Heart right ventricle (tissue), 16 donors: ENCODE measurements around the gene MYO1H. TPM values are rescaled to one million over a fixed set of nuclear protein-coding genes. Genes with fewer than 3 reads are reported as not detected.

Experiments used
- ATAC-seq, 8 donors: fragments of 200-7000 bp; cut with Tn5 transposase; one replicate each; pipeline ENCODE4 v1.9.1; 2020; ENCODE audit warnings: mild to moderate bottlenecking in 8 of 8, moderate library complexity in 8 of 8, moderate number of reproducible peaks in 1 of 8
- DNase-seq, 2 donors: peaks; one replicate each; pipeline ENCODE4 v3.0.0-alpha.2; 2020
- H3K27ac ChIP-seq, 10 donors: fragments of 200-600 bp; sonication (generic) in 2 of 10; one replicate each; pipeline versions ENCODE4 v1.5.0 to v1.8.0; 2020 to 2022; ENCODE audit warnings: mild to moderate bottlenecking in 3 of 10
- H3K27me3 ChIP-seq, 7 donors: fragments of 200-600 bp; one replicate each; pipeline ENCODE4 v1.8.0; 2021 to 2022; ENCODE audit warnings: mild to moderate bottlenecking in 2 of 7
- H3K36me3 ChIP-seq, 9 donors: fragments of 200-600 bp; sonication (generic) in 1 of 9; one replicate each; pipeline versions ENCODE4 v1.5.0 to v1.8.0; 2020 to 2022; ENCODE audit warnings: mild to moderate bottlenecking in 2 of 9
- H3K4me1 ChIP-seq, 9 donors: fragments of 200-600 bp; sonication (generic) in 1 of 9; one replicate each; pipeline versions ENCODE4 v1.5.0 to v1.8.0; 2020 to 2022; ENCODE audit warnings: mild to moderate bottlenecking in 4 of 9
- H3K4me3 ChIP-seq, 10 donors: fragments of 200-600 bp; sonication (generic) in 2 of 10; one replicate each; pipeline versions ENCODE4 v1.5.0 to v1.8.0; 2020 to 2022; ENCODE audit warnings: mild to moderate bottlenecking in 7 of 10, moderate library complexity in 2 of 10
- H3K9me3 ChIP-seq, 11 donors: fragments of 200-600 bp in 10 of 11; sonication (generic) in 2 of 11; one replicate each; pipeline versions ENCODE4 v1.5.0 to v1.8.0; 2013 to 2022; ENCODE audit warnings: mild to moderate bottlenecking in 2 of 11, control low read depth in 1 of 11, moderate library complexity in 1 of 11
- WGBS, 2 donors: extraction: QIAGEN DNeasy Blood & Tissue Kit; methylation state at CpG; one replicate each; pipeline ENCODE4 v1.1.7; 2013; ENCODE audit warnings: inconsistent platforms in 1 of 2; 5-methylcytosine and 5-hydroxymethylcytosine counted together
- intact Hi-C, 10 donors: fragments of 100-400 bp; cut with DNase I; formaldehyde crosslinking; loops; one replicate each; pipeline versions ENCODE4 v1.11.1 to v1.14.2; 2022
- polyA plus RNA-seq, 2 donors: library from polyadenylated mRNA; stranded (reverse); fragments of 200-250 nt; gene quantifications; one replicate each; pipeline ENCODE4 v1.2.3, GENCODE V29; 2013
- total RNA-seq, 10 donors: library from RNA; stranded (reverse); fragmentation: NEBNext Ultra II Directional in 3 of 10; extraction: Animal tissue kit (Norgen Biotek cat#: 25700) in 3 of 10; gene quantifications; one replicate each; pipeline versions ENCODE4 v1.2.1 to v1.2.4, GENCODE V29; 2021 to 2023
- TF ChIP-seq, protein P1 (sequence below), 9 donors: fragments of 200-600 bp; sonication (generic) in 2 of 9; IDR thresholded peaks; one replicate each; pipeline versions ENCODE4 v1.5.0 to v1.8.0; 2021 to 2022; ENCODE audit warnings: antibody characterized with exemption in 9 of 9, mild to moderate bottlenecking in 5 of 9, moderate library complexity in 1 of 9
- donor health status: Arrhythmogenic right ventricular cardiomyopathy.
- donor health status: ischemic (EF 13 %, LVEDD 7.1; RV severe dilation, severe dysfunction).
- donor health status: healthy with polysubstance abuse.
- donor health status: DM: no; HTN: yes; CAD: no.
- donor health status: DM: no; HTN: no; CAD: no.
- donor health status: ischemic (EF 25% LVEDD 6.9; RV normal size, moderate dysfunction).
- donor health status: ischemic (EF 25% LVEDD 5.7; RV mildly dilated, moderate dysfunction).
- donor health status: healthy.
- donor health status: DM: yes; HTN: yes; CAD: no.
- donor health status: Ischemic cardiomyopathy.
- donor health status: ischemic (EF 35%, LVEDD 5.7; RV mildly dilated, moderate dysfunction).
- donor health status: nonischemic (EF 11% LVEDD 7.7; RV severe dilation, severe dysfunction).
- donor health status: DM: yes; HTN: yes; CAD: no.
- donor health status: PGD.
- donor health status: ischemic (EF 29% LVEDD 5.4; RV normal size, mild dysfunction).
- donor health status: nonischemic (EF 23%, LVEDD 6.1; RV moderate dilation, normal function).

MYO1H gene
- total and polyA plus RNA-seq, 12 donors, result 0.07 to 1.3 (median 0.51) TPM; not detected in 4

GRCh38 chr12:109482491-109482890 lies 134.8 kb downstream of the MYO1H start:
- ATAC-seq (no peak), DNase-seq (no peak)
- intact Hi-C loops, result no loop called here
- Histone ChIP-seq H3K27me3 (no peaks in the 10 kb centered on the region), H3K36me3 (peaks cover 6 to 59% (median 35%) of the 10 kb centered on the region in 9 donors), H3K4me1 (peaks cover 4 to 20% (median 19%) of the 10 kb centered on the region in 9 donors), H3K27ac (no peak overlapping the region), H3K4me3 (no peak overlapping the region), H3K9me3 (no peaks in the 10 kb centered on the region)
- 91% methylated on average over 2 of the region's 2 CpGs for WGBS, 2 donors
- TF ChIP-seq, protein P1, sequence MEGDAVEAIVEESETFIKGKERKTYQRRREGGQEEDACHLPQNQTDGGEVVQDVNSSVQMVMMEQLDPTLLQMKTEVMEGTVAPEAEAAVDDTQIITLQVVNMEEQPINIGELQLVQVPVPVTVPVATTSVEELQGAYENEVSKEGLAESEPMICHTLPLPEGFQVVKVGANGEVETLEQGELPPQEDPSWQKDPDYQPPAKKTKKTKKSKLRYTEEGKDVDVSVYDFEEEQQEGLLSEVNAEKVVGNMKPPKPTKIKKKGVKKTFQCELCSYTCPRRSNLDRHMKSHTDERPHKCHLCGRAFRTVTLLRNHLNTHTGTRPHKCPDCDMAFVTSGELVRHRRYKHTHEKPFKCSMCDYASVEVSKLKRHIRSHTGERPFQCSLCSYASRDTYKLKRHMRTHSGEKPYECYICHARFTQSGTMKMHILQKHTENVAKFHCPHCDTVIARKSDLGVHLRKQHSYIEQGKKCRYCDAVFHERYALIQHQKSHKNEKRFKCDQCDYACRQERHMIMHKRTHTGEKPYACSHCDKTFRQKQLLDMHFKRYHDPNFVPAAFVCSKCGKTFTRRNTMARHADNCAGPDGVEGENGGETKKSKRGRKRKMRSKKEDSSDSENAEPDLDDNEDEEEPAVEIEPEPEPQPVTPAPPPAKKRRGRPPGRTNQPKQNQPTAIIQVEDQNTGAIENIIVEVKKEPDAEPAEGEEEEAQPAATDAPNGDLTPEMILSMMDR (IDR thresholded peaks at IDR 0.05), result no peak

GRCh38 chr12:109482894-109483293 lies 135.2 kb downstream of the MYO1H start:
- Histone ChIP-seq H3K36me3 (peaks cover 6 to 63% (median 39%) of the 10 kb centered on the region in 9 donors), H3K4me1 (peaks cover 4 to 20% (median 18%) of the 10 kb centered on the region in 9 donors), H3K27ac (no peak overlapping the region), H3K4me3 (no peak overlapping the region), H3K27me3 (no peaks in the 10 kb centered on the region), H3K9me3 (no peaks in the 10 kb centered on the region)
- TF ChIP-seq, protein P1 (IDR thresholded peaks at IDR 0.05), result no peak
- ATAC-seq (no peak), DNase-seq (no peak)
- 82% methylated on average over 2 of the region's 2 CpGs for WGBS, 2 donors
- intact Hi-C loops, result no loop called here

DNA sequence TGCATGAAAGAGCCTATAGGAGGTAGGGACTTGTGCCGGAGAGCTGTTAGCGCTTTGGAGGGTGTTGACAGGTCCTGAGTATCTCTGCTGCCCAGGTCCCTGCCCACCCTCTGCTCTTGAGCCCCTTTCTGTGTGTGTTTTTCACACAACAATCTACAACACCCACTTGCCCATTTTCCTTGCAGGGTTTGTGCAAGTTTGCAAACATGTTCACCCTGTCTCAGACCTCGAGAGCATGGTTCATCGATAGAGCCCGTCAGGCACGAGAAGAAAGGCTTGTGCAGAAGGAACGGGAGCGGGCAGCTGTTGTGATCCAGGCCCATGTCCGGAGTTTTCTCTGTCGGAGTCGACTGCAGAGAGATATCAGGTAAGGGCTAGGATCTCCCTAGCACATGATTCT lies 135.6 kb downstream of the MYO1H start:
- H3K4me1 ChIP-seq, result peaks cover 2 to 18% (median 13%) of the 10 kb centered on the region in 9 donors

GRCh38 chr12:109485201-109485600 lies 137.5 kb downstream of the MYO1H start:
- Histone ChIP-seq H3K9me3 (no peaks in the 10 kb centered on the region), H3K4me1 (no peaks in the 10 kb centered on the region), H3K27ac (no peak overlapping the region), H3K27me3 (no peaks in the 10 kb centered on the region), H3K4me3 (no peak overlapping the region), H3K36me3 (peaks cover 6 to 86% (median 61%) of the 10 kb centered on the region in 9 donors)
- TF ChIP-seq, protein P1 (IDR thresholded peaks at IDR 0.05), result no peak
- 82 to 97% methylated on average over 4 of the region's 4 CpGs for WGBS, 2 donors
- intact Hi-C loops, result no loop called here
- DNase-seq, result no peak
- no peak for ATAC-seq

More for the DNA sequence above, 135.6 kb downstream of the MYO1H start:
- TF ChIP-seq, protein P1 (IDR thresholded peaks at IDR 0.05), result no peak
- WGBS, 2 donors, result 87 to 91% methylated on average over 11 of the region's 11 CpGs
- ATAC-seq, result no peak
- no peaks in the 10 kb centered on the region for H3K27me3 ChIP-seq
- no peak overlapping the region for H3K4me3 ChIP-seq
- H3K27ac ChIP-seq, result no peak overlapping the region
- peaks cover 6 to 68% (median 44%) of the 10 kb centered on the region in 9 donors for H3K36me3 ChIP-seq
- intact Hi-C loops, result no loop called here
- no peak for DNase-seq
- no peaks in the 10 kb centered on the region for H3K9me3 ChIP-seq
